Measurements from ENCODE around the gene SFMBT1. TPM values are rescaled to one million over a fixed set of nuclear protein-coding genes. Genes with fewer than 3 reads are reported as not detected.

Gene SFMBT1
- total and polyA plus RNA-seq, 2 of the 8 experiments (the other 6 are each of a cell fraction or from before 2014, with no cell fraction given): 8.1 to 16.8 TPM

DNA sequence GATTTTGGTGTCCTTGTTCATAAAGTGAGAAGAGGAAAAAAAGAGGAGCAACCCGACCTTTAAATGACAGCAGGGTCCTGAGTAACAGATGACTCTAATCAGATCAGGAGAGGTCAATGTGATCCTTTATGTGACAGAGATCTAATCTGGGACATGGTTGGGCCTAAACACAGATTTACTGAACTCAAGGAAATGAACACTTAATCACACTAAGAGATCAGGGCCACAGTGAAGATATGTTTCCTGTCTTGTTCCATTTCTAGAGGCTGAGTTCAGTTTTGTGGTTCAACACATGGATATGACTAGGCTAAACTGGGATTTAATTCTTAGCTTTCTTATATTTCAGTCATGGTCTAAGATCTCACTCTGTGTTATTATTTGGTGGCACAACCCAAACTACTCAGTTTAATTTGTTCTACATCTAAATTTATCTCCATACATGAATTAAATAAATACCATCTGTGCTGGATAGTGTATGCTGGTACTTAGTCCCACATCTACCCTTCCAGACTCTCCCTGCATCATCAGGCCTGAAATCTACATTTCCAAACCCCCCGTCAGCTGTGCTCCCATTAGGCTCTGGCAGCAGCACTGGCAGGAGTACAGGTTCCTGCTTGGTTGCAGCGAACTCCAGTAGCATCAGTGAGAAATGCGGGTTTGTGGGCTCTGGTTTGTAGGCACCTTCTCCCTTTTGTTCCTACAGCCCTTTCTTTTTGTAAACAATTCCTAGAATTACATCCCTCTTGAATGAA lies 22.6 kb downstream of the SFMBT1 start:
- no peak overlapping the region for H3K4ac ChIP-seq (replicated peaks; ENCODE audit: insufficient read length, low read depth, low read length)
- H3K4me2 ChIP-seq (ENCODE audit: insufficient read depth in 1 of 2, low read depth in 2 of 2, low read length in 2 of 2): no peak overlapping the region
- no peak overlapping the region for H4K91ac ChIP-seq (replicated peaks; ENCODE audit: insufficient read length, low read length)
- no peak overlapping the region for H2BK15ac ChIP-seq (ENCODE audit: low read length)
- ChIA-PET POLR2A (ENCODE audit: partially characterized antibody) (interaction anchor here (1.3 to 2.2 kb wide), 2 partner anchors 21 to 24 kb away, joined by 3 to 4 read pairs; no protein-coding TSS in a partner anchor), CTCF (ENCODE audit: partially characterized antibody) (interaction anchor here (0.8 to 1.0 kb wide), 3 partner anchors 12 to 88 kb away, joined by 3 read pairs; no protein-coding TSS in a partner anchor)
- H3K79me2 ChIP-seq (ENCODE audit: control insufficient read depth in 1 of 2, insufficient read depth in 2 of 2, low read length in 2 of 2): peaks cover 0 to 45% of the 10 kb centered on the region in 2 experiments; a peak in 2 of 4 replicates
- peaks cover 7% of the 10 kb centered on the region for H3K79me1 ChIP-seq (ENCODE audit: low read depth, low read length)
- no peak overlapping the region for H3K56ac ChIP-seq (replicated peaks; ENCODE audit: insufficient read length, low read depth, low read length)
- H2AK5ac ChIP-seq (ENCODE audit: low read depth, low read length): no peak overlapping the region
- WGBS, 2 experiments (ENCODE audit: extremely low coverage in 1 of 2, insufficient coverage in 1 of 2, insufficient read length in 1 of 2, insufficient replicate concordance in 2 of 2, low coverage in 1 of 2, low lambda C conversion rate in 2 of 2, missing lambda C conversion rate in 1 of 2): 79% methylated on average over 4 of the region's 4 CpGs; no CpG with 5 or more reads in 1 of the 2 experiments
- no peaks in the 10 kb centered on the region for H3K36me3 ChIP-seq (ENCODE audit: control insufficient read depth in 2 of 4, insufficient read depth in 4 of 4, low read length in 3 of 4)
- H3K23ac ChIP-seq (ENCODE audit: insufficient read length): no peak overlapping the region
- H3K27me3 ChIP-seq (replicated peaks in 1 of 4; ENCODE audit: control insufficient read depth in 3 of 4, extremely low read depth in 1 of 4, insufficient read depth in 3 of 4, low read length in 3 of 4): no peaks in the 10 kb centered on the region
- H3K9ac ChIP-seq (replicated peaks in 1 of 4; ENCODE audit: extremely low read depth in 1 of 4, low read depth in 3 of 4, low read length in 3 of 4): no peak overlapping the region
- no peak overlapping the region for H2BK12ac ChIP-seq (ENCODE audit: low read depth, low read length)
- H4K8ac ChIP-seq (ENCODE audit: extremely low read depth, insufficient read depth, low read length): peak overlapping the region; percentile 14; the same call in 1 of the 2 replicates
- H2BK120ac ChIP-seq (replicated peaks; ENCODE audit: low read depth, low read length): no peak overlapping the region
- no peak overlapping the region for H3K27ac ChIP-seq (ENCODE audit: low read depth, low read length)
- no peaks in the 10 kb centered on the region for H4K20me1 ChIP-seq (replicated peaks in 1 of 2; ENCODE audit: control insufficient read depth in 1 of 2, insufficient read depth in 2 of 2, low read length in 2 of 2)
- H3K9me3 ChIP-seq (ENCODE audit: insufficient read depth in 2 of 2, low read depth in 1 of 2, low read length in 1 of 2): no peaks in the 10 kb centered on the region
- no peak overlapping the region for H2BK5ac ChIP-seq (ENCODE audit: low read depth, low read length)
- H3K4me1 ChIP-seq (replicated peaks in 1 of 4; ENCODE audit: control insufficient read depth in 3 of 4, insufficient read depth in 4 of 4, low read length in 3 of 4): peaks cover 2 to 12% (median 4%) of the 10 kb centered on the region in 4 experiments; a peak in 5 of 7 replicates
- FAIRE-seq: no peak
- H3K23me2 ChIP-seq (ENCODE audit: low read depth, low read length): no peaks in the 10 kb centered on the region
- H3K18ac ChIP-seq (ENCODE audit: extremely low read depth, low read length): no peak overlapping the region
- no peak overlapping the region for H2AFZ ChIP-seq (ENCODE audit: low read length)
- no peak for DNase-seq (ENCODE audit: low read depth in 1 of 2, low spot score in 2 of 2)
- no peak overlapping the region for H3K4me3 ChIP-seq (ENCODE audit: extremely low read depth in 1 of 4, insufficient read depth in 2 of 4, low read depth in 3 of 4, low read length in 4 of 4)
- H4K5ac ChIP-seq (ENCODE audit: insufficient read length, low read depth, low read length): no peak overlapping the region
- no peak overlapping the region for H3K14ac ChIP-seq (ENCODE audit: insufficient read length)
- no peak for TF ChIP-seq SIRT6 (IDR thresholded peaks at IDR 0.05; ENCODE audit: low read length)
- no peak for TF ChIP-seq KDM4A (IDR thresholded peaks at IDR 0.05; ENCODE audit: low read depth, low read length, severe bottlenecking)
- TF ChIP-seq CHD2 (IDR thresholded peaks at IDR 0.05; ENCODE audit: low read length): no peak
- TF ChIP-seq HDAC2 (IDR thresholded peaks at IDR 0.05; ENCODE audit: borderline replicate concordance in 1 of 2, low read depth in 2 of 2, low read length in 2 of 2): no peak
- no peak for TF ChIP-seq SP2 (IDR thresholded peaks at IDR 0.05; ENCODE audit: low read length)
- no peak for TF ChIP-seq TEAD4 (IDR thresholded peaks at IDR 0.05; ENCODE audit: low read depth, low read length)
- TF ChIP-seq, protein P1, sequence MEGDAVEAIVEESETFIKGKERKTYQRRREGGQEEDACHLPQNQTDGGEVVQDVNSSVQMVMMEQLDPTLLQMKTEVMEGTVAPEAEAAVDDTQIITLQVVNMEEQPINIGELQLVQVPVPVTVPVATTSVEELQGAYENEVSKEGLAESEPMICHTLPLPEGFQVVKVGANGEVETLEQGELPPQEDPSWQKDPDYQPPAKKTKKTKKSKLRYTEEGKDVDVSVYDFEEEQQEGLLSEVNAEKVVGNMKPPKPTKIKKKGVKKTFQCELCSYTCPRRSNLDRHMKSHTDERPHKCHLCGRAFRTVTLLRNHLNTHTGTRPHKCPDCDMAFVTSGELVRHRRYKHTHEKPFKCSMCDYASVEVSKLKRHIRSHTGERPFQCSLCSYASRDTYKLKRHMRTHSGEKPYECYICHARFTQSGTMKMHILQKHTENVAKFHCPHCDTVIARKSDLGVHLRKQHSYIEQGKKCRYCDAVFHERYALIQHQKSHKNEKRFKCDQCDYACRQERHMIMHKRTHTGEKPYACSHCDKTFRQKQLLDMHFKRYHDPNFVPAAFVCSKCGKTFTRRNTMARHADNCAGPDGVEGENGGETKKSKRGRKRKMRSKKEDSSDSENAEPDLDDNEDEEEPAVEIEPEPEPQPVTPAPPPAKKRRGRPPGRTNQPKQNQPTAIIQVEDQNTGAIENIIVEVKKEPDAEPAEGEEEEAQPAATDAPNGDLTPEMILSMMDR (IDR thresholded peaks at IDR 0.05; ENCODE audit: control extremely low read depth in 1 of 3, insufficient read depth in 1 of 3, low read depth in 1 of 3, low read length in 3 of 3): no peak
- no peak for TF ChIP-seq BACH1 (IDR thresholded peaks at IDR 0.05; ENCODE audit: low read length)
- H2BK20ac ChIP-seq (ENCODE audit: low read length): no peak overlapping the region
